ENCODE results near the gene ADM5. TPM values are rescaled to one million over a fixed set of nuclear protein-coding genes. Genes with fewer than 3 reads are reported as not detected.

The ADM5 gene
- polyA plus RNA-seq, 1 of the 3 experiments (the other 2 are of a cell fraction): 1.3 TPM

- no peak for TF ChIP-seq RAD21 (IDR thresholded peaks at IDR 0.05; ENCODE audit: low read length)
- TF ChIP-seq FOXJ3 (CRISPR knock-in tag; IDR thresholded peaks at IDR 0.05): no peak
- peak; percentile 54; the same call in 1 of the 2 replicates for TF ChIP-seq JUND (IDR thresholded peaks at IDR 0.05)
- no peak for TF ChIP-seq EZH2phosphoT487 (IDR thresholded peaks at IDR 0.05; ENCODE audit: borderline replicate concordance, low read depth)
- peak; percentile 89 for TF ChIP-seq RCOR1 (IDR thresholded peaks at IDR 0.05; ENCODE audit: low read length)
- no peak for TF ChIP-seq YY1 (IDR thresholded peaks at IDR 0.05; ENCODE audit: low read depth)
- no peak for TF ChIP-seq GABPA (IDR thresholded peaks at IDR 0.05; ENCODE audit: low read depth)
- no peak for TF ChIP-seq TEAD4 (IDR thresholded peaks at IDR 0.05; ENCODE audit: borderline replicate concordance, insufficient read depth)
- TF ChIP-seq USF2 (IDR thresholded peaks at IDR 0.05; ENCODE audit: borderline replicate concordance, low read depth, low read length): no peak
- TF ChIP-seq SMC3 (IDR thresholded peaks at IDR 0.05; ENCODE audit: low read depth, low read length): no peak
- TF ChIP-seq ELF1 (IDR thresholded peaks at IDR 0.05): no peak
- TF ChIP-seq MXI1 (IDR thresholded peaks at IDR 0.05; ENCODE audit: low read depth, low read length): peak; percentile 76; the same call in 1 of the 2 replicates
These were observed 13.1 kb upstream of the ADM5 start (continued) for GRCh38 chr19:49676136-49676783.

DNA sequence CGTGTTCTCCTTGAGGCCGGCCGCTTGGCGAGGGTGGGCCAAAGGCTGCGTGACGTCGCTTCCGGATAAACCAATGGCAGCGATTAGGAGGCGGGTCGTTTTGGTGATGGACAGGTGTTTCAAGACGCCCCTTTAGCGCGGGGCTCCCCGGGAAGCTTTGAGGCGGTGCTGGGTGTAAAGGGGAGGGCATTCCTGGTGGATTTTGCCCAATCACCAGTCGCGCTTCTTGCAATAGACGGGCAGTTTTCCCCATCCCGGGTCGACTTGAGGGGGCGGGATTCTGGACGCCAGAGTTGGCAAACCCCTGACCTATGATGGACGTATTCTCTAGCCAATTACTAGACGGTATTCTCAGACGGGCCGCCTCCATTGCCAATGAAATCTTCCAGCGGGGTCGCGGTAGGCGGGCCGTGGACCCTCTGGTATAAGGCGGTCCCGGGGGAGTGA lies 12.6 kb upstream of the ADM5 start:
- peak overlapping the region; percentile 90 to 98 for H3K4me3 ChIP-seq (ENCODE audit: low read depth in 2 of 2, low read length in 1 of 2)
- POLR2A ChIA-PET: interaction anchor here (1.0 to 2.2 kb wide), 8 partner anchors 9 to 214 kb away, joined by 3 to 15 read pairs (median 7); partner anchors contain the start of genes BCL2L12, CPT1C, IRF3 and NOSIP
- 0% methylated on average over 31 of the region's 34 CpGs for WGBS (ENCODE audit: low lambda C conversion rate)
- H2AFZ ChIP-seq (ENCODE audit: low read depth): no peak overlapping the region
- CTCF ChIA-PET: interaction anchor here (0.5 to 8.8 kb wide), 9 partner anchors 8 to 136 kb away, joined by 3 to 78 read pairs (median 5); partner anchors contain the start of genes ADM5, BCL2L12, CPT1C and FUZ
- H3K27me3 ChIP-seq (ENCODE audit: insufficient read depth): no peaks in the 10 kb centered on the region
- H3K36me3 ChIP-seq (replicated peaks in 1 of 2; ENCODE audit: control insufficient read depth in 1 of 2, insufficient read depth in 2 of 2, low read length in 1 of 2): peaks cover 5 to 8% of the 10 kb centered on the region in 2 experiments
- H3K9ac ChIP-seq: peak overlapping the region; percentile 97
- H3K4me1 ChIP-seq (ENCODE audit: control insufficient read depth in 1 of 2, insufficient read depth in 2 of 2, low read depth in 1 of 2, low read length in 1 of 2): peaks cover 24 to 29% of the 10 kb centered on the region in 2 experiments; a peak in 3 of 4 replicates
- H3K27ac ChIP-seq (ENCODE audit: low read depth in 2 of 2, low read length in 1 of 2): peak overlapping the region; percentile 89 to 95; a peak in 3 of 4 replicates
- no peak overlapping the region for H3K4me2 ChIP-seq
- H3K9me3 ChIP-seq: no peaks in the 10 kb centered on the region
- H3K79me2 ChIP-seq (ENCODE audit: insufficient read depth): peaks cover 47% of the 10 kb centered on the region
- H4K20me1 ChIP-seq (ENCODE audit: insufficient read depth): peaks cover 39% of the 10 kb centered on the region
- H3F3A ChIP-seq (replicated peaks; ENCODE audit: insufficient read depth): peaks cover 22% of the 10 kb centered on the region
- no peaks in the 10 kb centered on the region for H3K9me2 ChIP-seq
- peak; percentile 93 for DNase-seq
- TF ChIP-seq FOSL2 (IDR thresholded peaks at IDR 0.05; ENCODE audit: borderline replicate concordance, low read depth): no peak
- TF ChIP-seq, protein P1, sequence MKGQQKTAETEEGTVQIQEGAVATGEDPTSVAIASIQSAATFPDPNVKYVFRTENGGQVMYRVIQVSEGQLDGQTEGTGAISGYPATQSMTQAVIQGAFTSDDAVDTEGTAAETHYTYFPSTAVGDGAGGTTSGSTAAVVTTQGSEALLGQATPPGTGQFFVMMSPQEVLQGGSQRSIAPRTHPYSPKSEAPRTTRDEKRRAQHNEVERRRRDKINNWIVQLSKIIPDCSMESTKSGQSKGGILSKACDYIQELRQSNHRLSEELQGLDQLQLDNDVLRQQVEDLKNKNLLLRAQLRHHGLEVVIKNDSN (IDR thresholded peaks at IDR 0.05; ENCODE audit: borderline replicate concordance, low read depth): no peak
- peak; percentile 67; the same call in 1 of the 2 replicates for TF ChIP-seq ZBTB33 (IDR thresholded peaks at IDR 0.05; ENCODE audit: borderline replicate concordance, low read depth)
- TF ChIP-seq, protein P2, sequence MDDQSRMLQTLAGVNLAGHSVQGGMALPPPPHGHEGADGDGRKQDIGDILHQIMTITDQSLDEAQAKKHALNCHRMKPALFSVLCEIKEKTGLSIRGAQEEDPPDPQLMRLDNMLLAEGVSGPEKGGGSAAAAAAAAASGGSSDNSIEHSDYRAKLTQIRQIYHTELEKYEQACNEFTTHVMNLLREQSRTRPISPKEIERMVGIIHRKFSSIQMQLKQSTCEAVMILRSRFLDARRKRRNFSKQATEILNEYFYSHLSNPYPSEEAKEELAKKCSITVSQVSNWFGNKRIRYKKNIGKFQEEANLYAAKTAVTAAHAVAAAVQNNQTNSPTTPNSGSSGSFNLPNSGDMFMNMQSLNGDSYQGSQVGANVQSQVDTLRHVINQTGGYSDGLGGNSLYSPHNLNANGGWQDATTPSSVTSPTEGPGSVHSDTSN (IDR thresholded peaks at IDR 0.05): peak; percentile 99
- TF ChIP-seq TAF1 (IDR thresholded peaks at IDR 0.05; ENCODE audit: borderline replicate concordance, low read depth, low read length): no peak
- TF ChIP-seq, protein P3, sequence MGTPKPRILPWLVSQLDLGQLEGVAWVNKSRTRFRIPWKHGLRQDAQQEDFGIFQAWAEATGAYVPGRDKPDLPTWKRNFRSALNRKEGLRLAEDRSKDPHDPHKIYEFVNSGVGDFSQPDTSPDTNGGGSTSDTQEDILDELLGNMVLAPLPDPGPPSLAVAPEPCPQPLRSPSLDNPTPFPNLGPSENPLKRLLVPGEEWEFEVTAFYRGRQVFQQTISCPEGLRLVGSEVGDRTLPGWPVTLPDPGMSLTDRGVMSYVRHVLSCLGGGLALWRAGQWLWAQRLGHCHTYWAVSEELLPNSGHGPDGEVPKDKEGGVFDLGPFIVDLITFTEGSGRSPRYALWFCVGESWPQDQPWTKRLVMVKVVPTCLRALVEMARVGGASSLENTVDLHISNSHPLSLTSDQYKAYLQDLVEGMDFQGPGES (IDR thresholded peaks at IDR 0.05; ENCODE audit: low read depth, low read length): peak; percentile 95
- no peak for TF ChIP-seq NRF1 (IDR thresholded peaks at IDR 0.05; ENCODE audit: low read depth, low read length)
- TF ChIP-seq, protein P4, sequence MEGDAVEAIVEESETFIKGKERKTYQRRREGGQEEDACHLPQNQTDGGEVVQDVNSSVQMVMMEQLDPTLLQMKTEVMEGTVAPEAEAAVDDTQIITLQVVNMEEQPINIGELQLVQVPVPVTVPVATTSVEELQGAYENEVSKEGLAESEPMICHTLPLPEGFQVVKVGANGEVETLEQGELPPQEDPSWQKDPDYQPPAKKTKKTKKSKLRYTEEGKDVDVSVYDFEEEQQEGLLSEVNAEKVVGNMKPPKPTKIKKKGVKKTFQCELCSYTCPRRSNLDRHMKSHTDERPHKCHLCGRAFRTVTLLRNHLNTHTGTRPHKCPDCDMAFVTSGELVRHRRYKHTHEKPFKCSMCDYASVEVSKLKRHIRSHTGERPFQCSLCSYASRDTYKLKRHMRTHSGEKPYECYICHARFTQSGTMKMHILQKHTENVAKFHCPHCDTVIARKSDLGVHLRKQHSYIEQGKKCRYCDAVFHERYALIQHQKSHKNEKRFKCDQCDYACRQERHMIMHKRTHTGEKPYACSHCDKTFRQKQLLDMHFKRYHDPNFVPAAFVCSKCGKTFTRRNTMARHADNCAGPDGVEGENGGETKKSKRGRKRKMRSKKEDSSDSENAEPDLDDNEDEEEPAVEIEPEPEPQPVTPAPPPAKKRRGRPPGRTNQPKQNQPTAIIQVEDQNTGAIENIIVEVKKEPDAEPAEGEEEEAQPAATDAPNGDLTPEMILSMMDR (IDR thresholded peaks at IDR 0.05): no peak
- TF ChIP-seq NFIC (IDR thresholded peaks at IDR 0.05; ENCODE audit: borderline replicate concordance): peak; percentile 41; the same call in 1 of the 2 replicates
- peak; percentile 63 for TF ChIP-seq GABPA (IDR thresholded peaks at IDR 0.05; ENCODE audit: low read depth)
